ENCODE results near the gene HOXD8. TPM values are rescaled to one million over a fixed set of nuclear protein-coding genes. Genes with fewer than 3 reads are reported as not detected.

HOXD8 gene
- total RNA-seq, 1 donor from 2014 or later, result not detected

- H3K27ac ChIP-seq, result no peak overlapping the region
- H3K4me1 Mint-ChIP-seq, result peaks cover 25% of the 10 kb centered on the region
- H3K36me3 ChIP-seq, result no peaks in the 10 kb centered on the region
- peaks cover 86% of the 10 kb centered on the region for H3K27me3 Mint-ChIP-seq (ENCODE audit: insufficient read depth, low read depth)
- TF ChIP-seq EZH2phosphoT487 (IDR thresholded peaks at IDR 0.05) (peak; percentile 97), EZH2 (IDR thresholded peaks at IDR 0.05) (peak; percentile 99), CTCF (IDR thresholded peaks at IDR 0.05) (no peak)
- peaks cover 100% of the 10 kb centered on the region for H3K27me3 ChIP-seq
- H3K4me2 ChIP-seq, result peak overlapping the region; percentile 1
- peaks cover 12% of the 10 kb centered on the region for H3K9me3 Mint-ChIP-seq
- H3K4me3 Mint-ChIP-seq, result no peak overlapping the region
- no peak overlapping the region for H3K27ac Mint-ChIP-seq
- peaks cover 12% of the 10 kb centered on the region for H3K4me1 ChIP-seq
- DNase-seq (ENCODE audit: low spot score), result peak; percentile 21
- peaks cover 15% of the 10 kb centered on the region for H3F3A ChIP-seq (ENCODE audit: low read depth)
- H4K20me1 ChIP-seq (ENCODE audit: low read depth), result peaks cover 86% of the 10 kb centered on the region
- peaks cover 2% of the 10 kb centered on the region for H3K36me3 Mint-ChIP-seq
- no peaks in the 10 kb centered on the region for H3K9me3 ChIP-seq (ENCODE audit: low read depth)
- no peak overlapping the region for H2AFZ ChIP-seq (replicated peaks)
- H3K79me2 ChIP-seq (ENCODE audit: low read depth), result no peaks in the 10 kb centered on the region
- no peak overlapping the region for H3K9ac ChIP-seq
- H3K4me3 ChIP-seq, result no peak overlapping the region
These were observed 42.7 kb downstream of the HOXD8 start for GRCh38 chr2:176172007-176172894.

GRCh38 chr2:176172895-176173566, 43.5 kb downstream of the HOXD8 start:
- Histone ChIP-seq H4K20me1 (ENCODE audit: low read depth) (peaks cover 86% of the 10 kb centered on the region), H3F3A (ENCODE audit: low read depth) (peaks cover 15% of the 10 kb centered on the region), H3K27me3 (peaks cover 100% of the 10 kb centered on the region), H3K36me3 (no peaks in the 10 kb centered on the region), H3K4me1 (peaks cover 12% of the 10 kb centered on the region), H3K79me2 (ENCODE audit: low read depth) (no peaks in the 10 kb centered on the region), H3K9me3 (ENCODE audit: low read depth) (no peaks in the 10 kb centered on the region), H2AFZ (replicated peaks) (no peak overlapping the region), H3K27ac (no peak overlapping the region), H3K4me3 (no peak overlapping the region), H3K4me2 (no peak overlapping the region), H3K9ac (no peak overlapping the region)
- DNase-seq (ENCODE audit: low spot score), result no peak
- H3K9me3 Mint-ChIP-seq, result peaks cover 12% of the 10 kb centered on the region
- H3K27ac Mint-ChIP-seq, result no peak overlapping the region
- H3K27me3 Mint-ChIP-seq (ENCODE audit: insufficient read depth, low read depth), result peaks cover 84% of the 10 kb centered on the region
- TF ChIP-seq EZH2 (IDR thresholded peaks at IDR 0.05) (no peak), CTCF (IDR thresholded peaks at IDR 0.05) (no peak), EZH2phosphoT487 (IDR thresholded peaks at IDR 0.05) (no peak)
- H3K4me3 Mint-ChIP-seq, result no peak overlapping the region
- peaks cover 2% of the 10 kb centered on the region for H3K36me3 Mint-ChIP-seq
- H3K4me1 Mint-ChIP-seq, result peaks cover 25% of the 10 kb centered on the region

GRCh38 chr2:176173567-176174381, 44.3 kb downstream of the HOXD8 start:
- no peaks in the 10 kb centered on the region for H3K79me2 ChIP-seq (ENCODE audit: low read depth)
- Mint-ChIP-seq H3K4me3 (peak overlapping the region; percentile 64), H3K27me3 (ENCODE audit: insufficient read depth, low read depth) (peaks cover 84% of the 10 kb centered on the region), H3K4me1 (peaks cover 25% of the 10 kb centered on the region), H3K36me3 (peaks cover 2% of the 10 kb centered on the region), H3K9me3 (peaks cover 12% of the 10 kb centered on the region), H3K27ac (no peak overlapping the region)
- peaks cover 100% of the 10 kb centered on the region for H3K27me3 ChIP-seq
- H3F3A ChIP-seq (ENCODE audit: low read depth), result peaks cover 15% of the 10 kb centered on the region
- no peak overlapping the region for H3K4me2 ChIP-seq
- TF ChIP-seq CTCF (IDR thresholded peaks at IDR 0.05) (no peak), EZH2 (IDR thresholded peaks at IDR 0.05) (no peak), EZH2phosphoT487 (IDR thresholded peaks at IDR 0.05) (no peak)
- DNase-seq (ENCODE audit: low spot score), result no peak
- H3K27ac ChIP-seq, result no peak overlapping the region
- no peaks in the 10 kb centered on the region for H3K36me3 ChIP-seq
- peaks cover 12% of the 10 kb centered on the region for H3K4me1 ChIP-seq
- peaks cover 93% of the 10 kb centered on the region for H4K20me1 ChIP-seq (ENCODE audit: low read depth)
- no peak overlapping the region for H3K4me3 ChIP-seq
- no peak overlapping the region for H3K9ac ChIP-seq
- no peaks in the 10 kb centered on the region for H3K9me3 ChIP-seq (ENCODE audit: low read depth)
- H2AFZ ChIP-seq (replicated peaks), result no peak overlapping the region

All from neural progenitor cell (in vitro differentiated cells).